Epithelial cell of proximal tubule (primary cell): ENCODE results near the gene USP32. TPM values are rescaled to one million over a fixed set of nuclear protein-coding genes. Genes with fewer than 3 reads are reported as not detected.

Experiments used
- DNase-seq: peaks from one replicate; pipeline ENCODE4 v3.0.0-alpha.2; 2011; ENCODE audit warnings: low read depth
- H3K4me3 ChIP-seq: 2 replicates; pipeline ENCODE4 v1.5.1; 2011; ENCODE audit warnings: low read depth, mild to moderate bottlenecking, low read length
- total RNA-seq: library from RNA; depleted of rRNA; stranded (reverse); fragments of >200 nt; gene quantifications from 2 replicates; pipeline ENCODE4 v1.2.3, GENCODE V29; 2015
- TF ChIP-seq, protein P1 (sequence below): conservative IDR thresholded peaks from 2 replicates; pipeline ENCODE4 v1.5.1; 2012; ENCODE audit warnings: low read depth, mild to moderate bottlenecking, low read length

Gene USP32
- total RNA-seq, 1 donor from 2014 or later = 18.7 TPM

DNA sequence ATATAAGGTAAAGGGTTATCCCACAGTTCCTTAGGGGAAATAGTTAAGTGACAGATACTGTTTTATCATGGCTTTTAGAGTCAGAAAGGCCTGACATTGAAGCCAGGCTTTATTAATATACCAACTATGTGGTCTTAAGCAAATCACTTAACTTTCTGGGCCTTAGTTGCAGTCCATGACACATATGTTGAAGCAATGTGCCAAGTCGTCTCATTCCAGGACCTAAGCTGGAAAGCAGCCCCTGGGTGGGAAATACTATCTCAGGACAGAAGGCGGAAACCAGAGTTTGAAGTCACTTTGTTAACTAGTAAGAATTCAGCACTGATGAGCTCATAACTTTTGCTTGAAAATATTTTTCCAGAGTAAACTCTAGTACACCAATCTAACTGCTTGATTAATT is 80.0 kb downstream of the USP32 start:
- TF ChIP-seq, protein P1, sequence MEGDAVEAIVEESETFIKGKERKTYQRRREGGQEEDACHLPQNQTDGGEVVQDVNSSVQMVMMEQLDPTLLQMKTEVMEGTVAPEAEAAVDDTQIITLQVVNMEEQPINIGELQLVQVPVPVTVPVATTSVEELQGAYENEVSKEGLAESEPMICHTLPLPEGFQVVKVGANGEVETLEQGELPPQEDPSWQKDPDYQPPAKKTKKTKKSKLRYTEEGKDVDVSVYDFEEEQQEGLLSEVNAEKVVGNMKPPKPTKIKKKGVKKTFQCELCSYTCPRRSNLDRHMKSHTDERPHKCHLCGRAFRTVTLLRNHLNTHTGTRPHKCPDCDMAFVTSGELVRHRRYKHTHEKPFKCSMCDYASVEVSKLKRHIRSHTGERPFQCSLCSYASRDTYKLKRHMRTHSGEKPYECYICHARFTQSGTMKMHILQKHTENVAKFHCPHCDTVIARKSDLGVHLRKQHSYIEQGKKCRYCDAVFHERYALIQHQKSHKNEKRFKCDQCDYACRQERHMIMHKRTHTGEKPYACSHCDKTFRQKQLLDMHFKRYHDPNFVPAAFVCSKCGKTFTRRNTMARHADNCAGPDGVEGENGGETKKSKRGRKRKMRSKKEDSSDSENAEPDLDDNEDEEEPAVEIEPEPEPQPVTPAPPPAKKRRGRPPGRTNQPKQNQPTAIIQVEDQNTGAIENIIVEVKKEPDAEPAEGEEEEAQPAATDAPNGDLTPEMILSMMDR = no peak
- no peak for DNase-seq
- no peak overlapping the region for H3K4me3 ChIP-seq

DNA sequence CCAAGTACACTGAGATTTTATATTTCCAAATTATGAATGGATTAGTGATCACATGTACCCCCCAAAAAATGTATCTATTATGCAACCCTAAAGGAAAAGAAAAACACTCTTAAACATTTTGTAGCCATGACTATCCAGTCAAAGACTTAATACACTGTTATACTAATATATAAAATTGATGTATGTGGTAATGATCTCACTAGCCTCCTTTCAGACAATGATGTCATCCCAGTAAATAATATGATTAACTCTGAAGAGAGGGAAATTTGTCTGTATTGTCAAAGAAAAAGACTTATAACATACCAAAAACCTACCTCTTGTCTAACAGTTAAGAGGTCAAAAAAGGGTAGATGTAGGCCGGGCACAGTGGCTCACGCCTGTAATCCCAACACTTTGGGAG is 80.7 kb downstream of the USP32 start:
- no peak for DNase-seq
- TF ChIP-seq, protein P1 = no peak
- no peak overlapping the region for H3K4me3 ChIP-seq

- TF ChIP-seq, protein P1 = no peak
- DNase-seq = no peak
- no peak overlapping the region for H3K4me3 ChIP-seq
These were observed 86.8 kb downstream of the USP32 start for GRCh38 chr17:60305141-60305540.

DNA sequence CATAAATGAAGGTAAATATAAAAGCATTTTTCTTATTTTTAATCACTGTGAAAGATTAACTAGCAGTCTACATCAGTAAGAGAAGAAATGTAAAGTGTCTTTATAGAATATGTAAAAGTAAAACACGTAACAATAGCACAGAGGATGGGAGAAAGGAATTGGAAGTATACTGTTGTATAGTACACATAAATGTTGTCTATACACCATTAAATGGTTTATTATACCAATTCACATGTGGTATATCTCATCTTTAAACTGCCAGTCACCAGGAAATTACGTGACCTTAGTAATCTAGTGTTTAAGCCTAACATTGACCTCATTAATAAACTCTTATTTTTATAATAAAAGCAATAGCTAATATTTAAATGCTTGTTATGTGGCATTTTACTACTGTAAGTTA is 87.4 kb downstream of the USP32 start:
- DNase-seq = no peak
- TF ChIP-seq, protein P1 = no peak

DNA sequence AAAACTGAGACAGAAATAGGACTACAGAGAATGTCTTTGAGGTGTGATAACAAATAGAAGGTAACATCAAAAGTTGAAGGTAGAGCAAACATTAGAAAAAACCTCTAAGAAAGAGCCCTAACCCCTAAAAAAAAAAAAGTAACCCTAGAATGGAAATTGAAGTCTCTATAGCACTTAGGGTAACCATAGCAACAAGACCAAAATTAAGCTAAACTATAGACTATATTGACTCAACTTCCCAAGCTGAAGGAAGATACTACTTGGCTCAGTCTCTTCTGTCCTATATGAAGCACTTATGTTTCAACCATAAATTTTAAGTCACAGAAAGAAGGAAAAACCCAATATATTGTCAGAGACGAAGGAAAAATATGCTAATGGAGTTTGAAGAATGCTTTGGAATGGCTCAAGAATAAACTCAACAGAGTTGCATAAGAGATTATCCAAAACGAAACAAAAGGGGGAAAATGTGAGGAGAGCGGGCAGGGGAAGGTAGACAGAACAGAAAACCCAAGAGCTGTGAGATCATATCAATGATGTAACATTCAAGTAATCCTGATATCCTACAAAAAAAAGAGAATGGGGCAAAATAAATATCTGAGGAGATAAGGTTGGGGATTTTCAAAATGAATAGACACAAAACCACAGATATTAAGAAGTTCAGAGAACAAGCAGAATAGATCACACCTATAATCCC is 88.4 kb downstream of the USP32 start:
- TF ChIP-seq, protein P1 = no peak
- H3K4me3 ChIP-seq = no peak overlapping the region
- DNase-seq = no peak

More for the DNA sequence above, 87.4 kb downstream of the USP32 start:
- no peak overlapping the region for H3K4me3 ChIP-seq

DNA sequence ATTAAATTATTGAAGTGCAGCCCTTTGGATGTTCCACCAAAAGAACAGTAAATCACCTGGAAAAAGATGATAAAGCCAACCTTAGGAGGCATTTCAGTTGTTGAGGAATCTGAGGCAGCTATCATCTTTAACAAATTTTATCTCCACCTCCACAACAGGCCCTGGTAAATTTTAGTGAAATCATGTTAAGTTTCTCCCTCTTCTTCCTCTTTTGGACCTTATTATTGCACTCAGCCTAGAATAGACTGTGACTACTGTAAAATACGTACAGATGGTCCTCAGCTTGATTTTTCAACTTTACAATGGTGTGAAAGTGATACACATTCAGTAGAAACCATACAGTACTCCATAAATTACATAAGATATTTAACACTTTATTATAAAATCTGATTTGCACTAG is 90.3 kb downstream of the USP32 start:
- TF ChIP-seq, protein P1 = no peak
- no peak for DNase-seq
- no peak overlapping the region for H3K4me3 ChIP-seq

GRCh38 chr17:60300949-60301348 is 91.0 kb downstream of the USP32 start:
- TF ChIP-seq, protein P1 = no peak
- H3K4me3 ChIP-seq = no peak overlapping the region
- DNase-seq = no peak
